Limb (tissue), 2 donors: ENCODE data around the gene NONO.
"Not testable (repeated sequence)": the region's sequence is repeated elsewhere in the genome, so short reads cannot be mapped to it uniquely, and the experiment has no call there.

Source experiments
- DNase-seq, 2 donors: peaks; one replicate each; pipeline ENCODE4 v3.0.0-alpha.2; 2016; ENCODE audit errors: extremely low spot score in 2 of 2

Gene NONO, protein sequence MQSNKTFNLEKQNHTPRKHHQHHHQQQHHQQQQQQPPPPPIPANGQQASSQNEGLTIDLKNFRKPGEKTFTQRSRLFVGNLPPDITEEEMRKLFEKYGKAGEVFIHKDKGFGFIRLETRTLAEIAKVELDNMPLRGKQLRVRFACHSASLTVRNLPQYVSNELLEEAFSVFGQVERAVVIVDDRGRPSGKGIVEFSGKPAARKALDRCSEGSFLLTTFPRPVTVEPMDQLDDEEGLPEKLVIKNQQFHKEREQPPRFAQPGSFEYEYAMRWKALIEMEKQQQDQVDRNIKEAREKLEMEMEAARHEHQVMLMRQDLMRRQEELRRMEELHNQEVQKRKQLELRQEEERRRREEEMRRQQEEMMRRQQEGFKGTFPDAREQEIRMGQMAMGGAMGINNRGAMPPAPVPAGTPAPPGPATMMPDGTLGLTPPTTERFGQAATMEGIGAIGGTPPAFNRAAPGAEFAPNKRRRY

DNA sequence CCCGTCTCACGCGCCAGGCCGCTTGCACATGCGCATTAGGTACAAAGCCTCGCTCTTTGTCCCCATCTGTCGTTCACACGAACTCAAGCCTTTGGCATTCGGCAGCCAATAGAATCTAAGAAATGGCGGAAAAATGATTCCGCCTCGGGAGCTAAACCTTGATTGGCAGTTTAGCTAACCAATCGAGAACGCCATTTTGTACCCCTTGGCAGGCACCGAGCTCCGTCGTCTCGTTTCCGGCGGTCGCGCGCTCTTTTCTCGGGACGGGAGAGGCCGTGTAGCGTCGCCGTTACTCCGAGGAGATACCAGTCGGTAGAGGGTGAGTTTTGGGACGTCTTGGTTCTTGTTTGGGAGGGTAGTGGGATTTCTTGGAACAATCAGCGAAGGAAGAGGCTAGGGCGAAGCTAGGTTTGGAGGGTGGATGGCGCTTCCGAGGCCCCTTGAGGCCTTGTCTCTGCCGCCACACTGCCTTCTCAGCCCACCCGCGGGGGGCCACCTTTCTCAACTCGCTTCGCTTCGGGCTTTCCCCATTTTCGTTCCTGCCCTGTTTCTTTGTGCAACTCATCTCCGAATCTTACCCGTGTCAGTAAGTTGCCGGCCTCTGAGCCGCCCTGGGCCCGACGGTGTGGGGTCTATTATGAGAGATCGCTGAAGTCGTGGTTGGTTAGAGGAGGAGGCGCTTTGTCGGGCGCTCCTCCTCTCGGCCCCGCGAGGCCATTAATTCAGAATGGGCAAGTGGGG, at the start of gene NONO:
Gene NONO, plus strand, starts transcription at position 233 of the 741 bp plus-strand sequence. CDS start 7,003 bp downstream, outside the sequence.
- DNase-seq, result peak; percentile 86 to 95

DNA sequence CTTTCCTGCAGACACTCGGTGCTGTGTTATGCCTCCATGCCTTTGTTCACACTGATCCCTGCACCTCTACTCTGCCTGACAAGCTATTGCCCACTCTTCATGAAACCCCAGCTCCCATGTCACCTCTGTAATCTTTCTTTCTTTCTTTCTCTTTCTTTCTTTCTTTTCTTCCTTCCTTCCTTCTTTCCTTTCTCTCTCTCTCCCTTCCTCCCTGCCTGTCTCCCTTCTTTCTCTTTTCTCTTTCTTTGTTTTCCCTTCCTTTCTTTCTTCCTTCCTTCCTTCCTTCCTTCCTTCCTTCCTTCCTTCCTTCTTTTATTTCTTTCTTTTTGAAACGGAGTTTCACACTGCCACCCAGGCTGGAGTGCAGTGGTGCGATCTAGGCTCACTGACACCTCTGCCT, 48.0 kb upstream of the NONO start:
- no peak for DNase-seq

DNA sequence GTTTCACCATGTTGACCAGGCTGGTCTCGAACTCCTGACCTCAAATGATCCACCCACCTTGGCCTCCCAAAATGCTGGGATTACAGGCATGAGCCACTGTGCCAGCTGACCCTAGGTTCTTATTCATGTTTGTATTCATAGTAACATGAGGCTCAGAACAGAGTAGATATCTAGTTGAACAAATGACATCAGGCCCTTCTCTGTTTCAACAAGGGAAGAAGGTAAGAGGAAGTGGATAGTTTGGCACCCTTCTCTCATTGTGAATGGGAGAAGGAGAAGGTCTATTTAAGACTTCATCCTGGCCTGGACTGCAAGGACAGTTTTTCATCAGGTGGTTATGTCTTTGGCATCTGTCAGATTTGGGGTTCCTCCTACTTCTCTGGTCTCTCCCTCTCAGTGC, 46.6 kb upstream of the NONO start:
- no peak for DNase-seq

DNA sequence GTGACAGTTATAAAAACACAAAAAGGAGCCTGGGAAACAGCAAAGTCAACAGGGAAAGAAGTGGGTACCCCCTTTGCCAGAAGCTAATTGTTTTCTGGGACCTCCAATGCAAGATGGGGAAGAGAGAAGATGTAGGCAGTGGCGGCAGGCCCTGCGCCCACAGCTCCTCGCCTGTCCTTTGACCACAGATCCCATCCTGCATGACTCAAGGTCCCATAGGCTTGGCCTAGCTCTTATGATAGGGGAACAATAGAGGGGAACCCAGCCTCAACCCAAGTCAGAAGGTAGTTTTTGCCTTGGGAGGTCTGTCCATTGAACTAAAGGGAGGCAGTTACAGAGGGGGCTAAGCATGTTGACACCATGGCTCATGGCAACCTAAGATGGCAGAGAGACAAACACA, 43.7 kb upstream of the NONO start:
- no peak for DNase-seq

DNA sequence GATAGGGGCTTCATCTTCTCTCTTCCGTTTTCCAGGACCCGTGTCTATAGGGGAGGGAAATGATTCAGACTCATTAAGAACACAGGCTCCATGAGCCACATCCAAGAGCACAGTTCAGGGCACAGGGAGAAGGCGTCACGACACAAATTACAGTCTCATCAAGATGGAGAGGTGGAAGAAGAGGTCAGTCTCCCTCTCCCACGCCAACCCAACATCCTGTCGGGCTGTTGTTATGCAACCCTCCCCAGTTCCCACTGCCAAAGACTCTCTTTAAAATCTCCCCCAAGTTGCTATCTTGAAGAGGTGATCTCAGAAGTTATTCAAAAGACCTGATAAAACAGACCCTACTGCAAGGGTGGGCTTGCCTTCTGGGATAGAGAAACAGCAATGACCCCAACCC, 42.1 kb upstream of the NONO start:
- no peak for DNase-seq

DNA sequence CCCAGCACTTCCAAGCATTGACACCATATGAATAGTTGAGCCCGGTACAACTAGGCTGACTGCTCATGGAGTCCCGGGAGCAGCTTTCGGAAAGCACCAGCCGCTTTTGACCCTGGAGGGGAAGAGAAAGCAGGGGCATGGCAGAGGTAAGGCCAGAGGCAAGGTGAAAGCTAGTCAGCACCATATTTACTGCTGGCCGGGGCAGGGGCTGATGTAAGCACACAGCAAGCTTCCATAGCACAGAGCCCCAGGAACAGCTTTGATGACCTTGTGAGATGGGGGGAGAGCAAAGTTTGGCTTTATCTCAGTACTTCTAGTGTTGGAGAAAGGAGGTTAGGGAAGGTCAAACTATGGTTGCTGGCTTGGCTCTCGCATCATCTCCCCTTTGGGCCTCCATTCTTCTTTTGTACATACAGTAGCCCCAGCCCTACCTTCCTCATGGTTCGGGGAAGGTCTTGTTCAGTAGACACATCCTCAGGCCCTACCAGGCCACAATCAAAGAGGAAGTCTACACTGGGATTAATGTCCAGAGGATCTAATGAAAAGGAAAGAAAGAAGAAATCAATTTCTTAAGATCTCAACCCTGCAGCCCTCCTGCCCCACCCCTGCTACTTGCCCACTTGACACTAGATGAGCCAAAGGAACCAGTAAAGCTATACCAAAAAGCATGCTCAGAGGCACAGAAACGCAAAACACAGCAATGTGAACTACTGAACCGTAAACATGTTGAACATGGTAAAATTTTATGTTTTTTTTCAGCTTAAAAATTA, 38.9 kb upstream of the NONO start:
- DNase-seq, result no peak

DNA sequence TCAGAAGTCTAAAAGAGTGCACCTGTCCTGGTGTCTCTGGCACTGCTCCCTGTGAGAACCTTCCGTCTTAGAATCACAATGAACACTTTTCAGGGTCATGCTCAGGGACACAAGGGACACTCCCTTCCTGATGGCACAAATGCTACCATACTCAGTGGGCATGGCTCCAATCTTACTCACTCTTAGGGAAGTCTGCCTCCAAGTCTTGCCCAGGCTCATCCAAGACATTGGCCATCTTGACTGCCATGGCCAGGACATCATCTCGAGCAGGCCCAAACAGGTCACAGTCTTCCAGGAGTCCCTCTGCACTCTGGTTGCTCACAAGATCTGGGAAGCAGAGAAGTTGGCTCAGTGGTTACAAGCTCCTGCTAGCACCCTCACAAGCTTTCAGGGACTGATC, 38.3 kb upstream of the NONO start:
- no peak for DNase-seq

DNA sequence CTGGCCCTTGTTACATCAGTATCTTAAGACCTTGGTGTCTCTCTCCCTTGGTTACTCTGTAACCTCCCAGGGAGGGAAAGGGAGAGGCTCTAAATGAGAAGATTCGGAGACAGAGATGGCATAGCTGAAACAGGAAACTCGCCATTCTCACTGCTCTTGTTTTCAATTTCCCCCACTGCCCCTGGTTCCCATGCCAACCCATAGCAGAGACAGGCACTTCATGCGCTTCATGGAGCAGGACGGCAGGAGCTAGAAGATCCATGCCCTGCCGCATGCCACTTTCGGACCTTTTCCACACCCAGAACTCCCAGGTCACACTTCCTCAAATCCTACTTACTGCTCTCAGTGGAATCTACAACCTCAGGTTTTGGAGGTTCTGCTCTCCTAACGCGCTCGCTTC, 32.6 kb upstream of the NONO start:
- no peak for DNase-seq

DNA sequence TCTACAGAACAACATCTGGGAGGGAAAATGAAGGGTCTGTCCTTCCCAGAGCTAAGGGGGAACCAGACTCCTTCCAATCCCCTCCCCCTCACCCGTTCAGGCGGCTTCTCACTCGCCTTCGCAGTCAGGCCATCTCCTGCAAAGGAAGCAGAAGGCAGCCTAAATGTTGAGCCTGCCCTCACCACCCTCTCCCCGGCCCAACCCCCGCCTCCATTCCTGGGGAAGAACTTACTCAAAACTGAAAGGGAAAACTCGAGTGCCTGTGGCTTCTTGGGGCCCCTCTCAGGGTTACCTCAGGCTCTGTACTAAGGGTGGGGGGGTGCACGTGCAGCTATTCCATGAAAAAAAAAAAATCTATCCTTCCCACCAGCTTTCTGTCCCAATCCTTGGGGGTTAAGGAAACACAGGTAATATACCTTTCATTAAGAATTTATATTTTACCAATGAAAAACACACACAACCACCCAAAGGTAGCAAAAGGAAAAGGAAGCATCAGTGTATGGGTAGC, 31.9 kb upstream of the NONO start:
- DNase-seq, result peak in 1 of 2 donors; percentile 35

DNA sequence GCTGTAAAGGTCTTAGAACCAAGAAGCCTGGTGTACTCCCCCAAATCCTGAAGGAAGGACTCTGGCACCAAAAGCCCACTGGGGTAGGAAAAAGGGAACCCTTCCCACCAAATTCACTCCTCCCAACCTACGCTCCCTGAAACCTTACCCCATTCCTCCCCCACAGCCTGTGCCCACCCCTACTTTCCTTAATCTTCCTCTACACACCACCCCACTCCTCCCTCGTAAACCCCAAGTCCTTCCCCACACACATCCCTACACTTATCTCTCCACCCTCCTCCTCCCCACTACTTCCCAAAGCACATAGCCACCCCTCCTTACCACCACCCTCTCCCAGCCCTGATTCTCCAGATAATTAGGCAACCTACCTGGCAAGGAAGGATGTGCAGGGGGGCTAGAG, 31.2 kb upstream of the NONO start:
- no peak for DNase-seq

DNA sequence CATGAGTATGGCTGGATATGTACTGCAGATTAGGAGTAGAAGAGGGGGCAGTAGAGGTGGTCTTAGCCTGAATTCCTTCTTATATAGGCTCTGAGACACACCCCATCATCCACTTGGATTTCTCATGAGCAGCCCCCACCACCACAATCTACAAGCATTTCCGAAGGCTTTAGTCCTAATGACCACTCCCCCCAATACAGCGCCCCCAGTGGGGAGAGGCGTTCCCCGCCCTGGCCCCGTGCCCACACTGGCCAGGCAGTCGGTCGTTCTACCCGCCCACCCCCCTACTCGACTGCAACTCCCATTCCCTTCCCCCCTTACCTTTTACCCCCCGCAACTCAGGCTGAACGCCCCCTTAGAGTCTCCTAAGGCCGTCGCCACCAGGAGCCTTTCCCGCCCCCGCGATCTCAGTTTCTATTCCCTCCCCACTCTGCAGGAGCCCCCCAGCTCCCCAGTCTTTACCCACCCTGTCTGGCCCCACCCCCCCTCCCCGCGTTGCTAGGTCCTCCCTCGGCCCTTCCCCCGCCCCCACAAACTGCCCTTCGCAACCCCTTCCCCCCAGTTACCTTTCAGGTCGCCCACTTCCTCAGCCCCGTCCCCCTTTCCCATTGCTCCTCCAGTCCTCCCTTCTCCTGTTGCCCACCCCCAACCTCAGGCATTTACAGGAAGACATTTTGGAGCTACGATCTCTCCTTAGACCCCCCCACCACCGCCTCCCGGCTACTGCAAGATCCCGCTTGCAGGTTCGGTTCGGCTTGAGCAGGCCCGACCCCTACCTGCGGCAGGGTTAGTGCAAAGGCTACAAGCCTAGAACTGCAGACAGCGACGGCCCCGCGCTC, 30.0 kb upstream of the NONO start:
- peak in 1 of 2 donors; percentile 80 for DNase-seq

DNA sequence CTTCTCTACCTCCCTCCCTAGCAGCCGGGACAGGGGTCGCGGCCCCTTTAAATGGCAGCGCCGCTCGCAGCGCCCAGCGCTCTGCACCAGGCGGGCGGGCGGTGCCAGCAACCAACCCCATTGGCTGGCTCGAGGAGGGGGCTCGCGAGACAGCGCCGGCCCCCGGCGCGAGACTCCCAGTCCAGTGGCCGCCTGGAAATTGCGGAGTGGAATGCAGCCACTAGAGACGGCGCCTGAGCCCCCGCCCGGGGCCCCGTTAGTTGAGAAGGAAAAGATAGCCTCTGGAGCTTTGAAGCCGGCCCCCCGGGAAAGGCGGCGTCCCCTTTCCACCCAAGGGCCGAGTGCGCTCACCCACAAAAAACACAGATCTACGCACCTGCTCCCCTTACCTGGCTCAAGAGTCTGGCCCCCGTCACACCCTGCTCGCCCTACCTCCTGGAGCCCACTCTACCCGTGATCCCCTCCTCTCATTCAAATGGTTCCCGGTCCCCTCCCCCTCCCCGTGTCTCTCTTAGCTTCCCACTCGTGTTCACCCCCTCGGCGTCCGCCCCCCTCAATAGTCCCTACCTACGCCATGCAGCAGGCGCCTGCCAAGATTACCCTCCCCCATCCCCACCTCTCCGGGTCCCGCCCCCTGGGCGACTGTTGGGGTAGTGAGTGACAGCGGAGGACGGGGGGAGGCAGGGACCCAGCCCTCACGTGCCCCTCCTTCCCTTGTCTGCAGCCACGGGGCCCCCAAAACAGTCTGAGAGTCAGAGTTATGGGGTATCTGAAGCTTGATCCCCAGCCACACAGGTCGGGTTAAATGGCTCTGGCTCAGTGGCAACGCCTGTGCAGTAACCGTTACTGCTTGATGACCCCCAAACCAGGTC, 29.1 kb upstream of the NONO start, which contains the start of gene ZMYM3:
Gene ZMYM3, minus strand, starts transcription at position 49 of the 872 bp plus-strand sequence. CDS start 885 bp downstream, outside the sequence.
- peak; percentile 79 to 90 for DNase-seq

DNA sequence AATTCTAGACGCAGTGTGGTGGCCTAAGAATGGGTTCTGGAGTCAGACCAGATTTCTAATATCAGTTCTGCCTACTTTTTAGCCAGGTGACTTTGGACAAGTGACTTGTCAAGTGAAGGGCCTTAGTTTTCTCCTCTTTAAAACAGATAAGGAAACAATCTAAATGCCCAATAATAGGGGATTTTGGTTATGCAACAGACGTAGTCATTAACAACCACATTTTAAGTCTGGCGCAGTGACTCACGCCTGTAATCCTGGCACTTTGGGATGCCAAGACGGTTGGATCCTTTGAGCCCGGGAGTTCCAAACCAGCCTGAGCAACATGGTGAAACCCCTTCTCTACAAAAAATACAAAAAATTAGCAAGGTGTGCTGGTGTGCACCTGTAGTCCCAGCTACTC, 27.4 kb upstream of the NONO start:
- no peak for DNase-seq

DNA sequence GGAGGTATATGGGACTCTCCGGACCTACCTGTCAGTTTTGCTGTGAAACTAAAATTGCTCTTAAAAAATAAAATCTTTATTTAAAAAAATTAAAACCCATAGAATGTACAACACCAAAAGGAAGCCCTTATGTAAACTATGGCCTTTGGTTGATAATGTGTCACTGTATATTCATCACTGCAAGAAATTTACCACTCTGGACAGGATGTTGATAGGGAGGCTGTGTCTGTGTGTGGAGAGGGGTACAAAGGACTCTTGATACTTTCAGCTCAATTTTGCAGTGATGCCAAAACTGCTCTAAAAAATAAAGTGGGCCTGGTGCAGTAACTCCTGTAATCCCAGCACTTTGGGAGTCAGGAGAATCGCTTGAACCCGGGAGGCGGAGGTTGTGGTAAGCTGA, 26.6 kb upstream of the NONO start:
- DNase-seq, result no peak

DNA sequence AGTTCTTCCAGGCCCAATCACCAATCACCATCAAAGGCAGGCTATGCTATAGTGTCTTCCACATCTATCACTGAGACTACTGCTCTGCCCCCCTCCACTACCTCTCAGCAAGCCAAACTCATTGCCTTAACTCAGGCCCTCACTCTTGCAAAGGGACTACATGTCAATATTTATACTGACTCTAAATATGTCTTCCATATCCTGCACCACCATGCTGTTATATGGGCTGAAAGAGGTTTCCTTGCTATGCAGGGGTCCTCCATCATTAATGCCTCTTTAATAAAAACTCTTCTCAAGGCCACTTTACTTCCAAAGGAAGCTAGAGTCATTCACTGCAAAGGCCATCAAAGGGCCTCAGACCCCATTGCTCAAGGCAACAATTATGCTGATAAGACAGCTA, 14.8 kb upstream of the NONO start:
- DNase-seq, result not testable (repeated sequence)

DNA sequence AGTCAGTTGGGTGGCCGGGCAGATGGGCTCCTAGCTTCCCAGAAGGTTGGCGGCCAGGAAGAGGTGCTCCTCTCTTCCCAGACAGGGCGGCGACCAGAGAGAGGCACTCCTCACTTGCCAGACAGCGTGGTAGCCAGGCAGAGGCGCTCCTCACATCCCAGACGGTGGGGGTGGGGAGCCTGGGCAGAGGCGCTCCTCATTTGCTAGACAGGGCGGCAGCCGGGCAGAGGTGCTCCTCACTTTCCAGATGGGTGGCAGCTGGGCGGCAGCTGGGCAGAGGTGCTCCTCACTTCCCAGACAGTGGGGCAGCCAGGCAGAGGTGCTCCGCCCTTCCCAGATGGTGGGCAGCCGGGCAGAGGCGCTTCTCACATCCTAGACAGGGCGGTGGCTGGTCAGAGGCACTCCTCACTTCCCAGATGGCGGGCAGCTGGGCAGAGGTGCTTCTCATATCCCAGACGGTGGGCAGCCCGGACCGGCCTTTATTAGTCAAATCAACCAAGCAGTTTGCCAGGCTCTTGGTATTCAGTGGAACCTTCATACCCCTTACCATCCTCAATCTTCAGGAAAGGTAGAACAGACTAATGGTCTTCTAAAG, 13.5 kb upstream of the NONO start:
- no peak for DNase-seq

DNA sequence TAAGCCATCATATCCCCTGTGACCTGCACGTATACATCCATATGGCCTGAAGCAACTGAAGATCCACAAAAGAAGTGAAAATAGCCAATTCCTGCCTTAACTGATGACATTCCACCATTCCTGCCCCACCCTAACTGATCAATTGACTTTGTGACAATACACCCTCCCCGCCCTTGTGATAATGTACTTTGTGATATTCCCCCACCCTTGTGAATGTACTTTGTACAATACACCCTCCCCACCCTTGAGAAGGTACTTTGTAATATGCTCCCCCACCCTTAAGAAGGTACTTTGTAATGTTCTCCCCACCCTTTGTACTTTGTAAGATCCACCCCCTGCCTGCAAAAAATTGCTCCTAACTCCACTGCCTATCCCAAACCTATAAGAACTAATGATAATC, 11.1 kb upstream of the NONO start:
- DNase-seq, result not testable (repeated sequence)

DNA sequence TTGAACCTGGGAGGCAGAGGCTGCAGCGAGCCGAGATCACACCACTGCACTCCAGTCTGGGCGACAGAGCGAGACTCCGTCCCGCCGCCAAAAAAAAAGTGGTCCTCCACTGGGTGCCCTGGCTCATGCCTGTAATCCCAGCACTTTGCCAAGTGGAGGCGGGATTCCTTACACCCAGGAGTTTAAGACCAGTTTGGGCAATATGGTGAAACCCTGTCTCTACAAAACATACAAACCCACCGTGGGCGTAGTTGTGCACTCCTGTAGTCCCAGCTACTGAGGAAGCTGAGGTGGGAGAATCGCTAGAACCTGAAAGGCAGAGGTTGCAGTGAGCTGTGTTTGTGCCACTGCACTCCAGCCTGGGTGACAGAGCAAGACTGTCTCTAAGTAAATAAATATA, 2.1 kb upstream of the NONO start:
- DNase-seq, result not testable (repeated sequence)
